Psoas muscle (tissue), 8 donors: ENCODE results near the gene DSG4. TPM values are rescaled to one million over a fixed set of nuclear protein-coding genes. Genes with fewer than 3 reads are reported as not detected.

Source experiments
- ATAC-seq, 4 donors: fragments of 200-7000 bp; cut with Tn5 transposase; one replicate each; pipeline ENCODE4 v1.9.1; 2020; ENCODE audit warnings: moderate library complexity in 3 of 4, mild to moderate bottlenecking in 2 of 4
- DNase-seq, 2 donors: peaks; one replicate each; pipeline ENCODE4 v3.0.0-alpha.2; 2020
- H3K27ac ChIP-seq: fragments of 200-600 bp; one replicate; pipeline ENCODE4 v1.8.0; 2022
- H3K27me3 ChIP-seq, 3 donors: fragments of 200-600 bp in 1 of 3; one replicate each; pipeline versions ENCODE4 v1.6.1 to v1.8.0; 2013 to 2022; ENCODE audit warnings: low read length in 2 of 3, mild to moderate bottlenecking in 2 of 3, moderate library complexity in 1 of 3; ENCODE audit not compliant: insufficient read depth in 3 of 3
- H3K36me3 ChIP-seq, 2 donors: fragments of 200-600 bp in 1 of 2; one replicate each; pipeline versions ENCODE4 v1.6.1 to v1.8.0; 2013 to 2022; ENCODE audit warnings: low read depth in 1 of 2, mild to moderate bottlenecking in 1 of 2, moderate library complexity in 1 of 2; ENCODE audit not compliant: insufficient read depth in 1 of 2
- H3K4me1 ChIP-seq: fragments of 200-600 bp; one replicate; pipeline ENCODE4 v1.8.0; 2022
- H3K4me3 ChIP-seq: fragments of 200-600 bp; one replicate; pipeline ENCODE4 v1.8.0; 2022; ENCODE audit warnings: mild to moderate bottlenecking
- H3K9me3 ChIP-seq: fragments of 200-600 bp; one replicate; pipeline ENCODE4 v1.8.0; 2022
- CTCF ChIP-seq: fragments of 200-600 bp; IDR thresholded peaks from one replicate; pipeline ENCODE4 v1.8.0; 2022; ENCODE audit warnings: antibody characterized with exemption
- whole genome bisulfite sequencing, 3 donors: extraction: QIAGEN DNeasy Blood & Tissue Kit; methylation state at CpG; one replicate each; pipeline versions ENCODE4 v1.1.6 to v1.1.7; 2013; 5-methylcytosine and 5-hydroxymethylcytosine counted together
- intact Hi-C, 2 donors: fragments of 100-400 bp; cut with DNase I; formaldehyde crosslinking; loops; one replicate each; pipeline versions ENCODE4 v1.11.0 to v1.14.2; 2022
- polyA plus RNA-seq, 3 donors: library from polyadenylated mRNA; stranded (reverse); fragments of 200-250 nt; gene quantifications; one replicate each; pipeline ENCODE4 v1.2.3, GENCODE V29; 2013
- total RNA-seq, 4 donors: library from RNA; stranded (reverse); fragmentation: NEBNext Ultra II Directional in 2 of 4; extraction: Animal tissue kit (Norgen Biotek cat#: 25700) in 2 of 4; gene quantifications; one replicate each; pipeline versions ENCODE4 v1.2.1 to v1.2.4, GENCODE V29; 2021 to 2023
- donor health status: healthy with polysubstance abuse.
- donor health status: DM: no; HTN: no; CAD: no; lungs with moderate emphysema.
- donor health status: Bipolar disorder and iron deficiency.
- donor health status: healthy.
- donor health status: DM: yes; HTN: yes; CAD: no.
- donor health status: DM: no; HTN: no; CAD: no.
- donor health status: DM: no; HTN: no; CAD: no.
- donor health status: DM: yes; HTN: yes; CAD: no.

The DSG4 gene
- total and polyA plus RNA-seq, 7 donors = not detected

GRCh38 chr18:31402026-31402373, 25.4 kb downstream of the DSG4 start:
- no peak overlapping the region for H3K4me3 ChIP-seq
- no peak overlapping the region for H3K27ac ChIP-seq
- H3K4me1 ChIP-seq = no peaks in the 10 kb centered on the region
- DNase-seq = no peak
- intact Hi-C loops = no loop called here
- ATAC-seq = no peak
- no peaks in the 10 kb centered on the region for H3K27me3 ChIP-seq
- no peak for TF ChIP-seq CTCF
- H3K36me3 ChIP-seq = no peaks in the 10 kb centered on the region
- no peaks in the 10 kb centered on the region for H3K9me3 ChIP-seq

- intact Hi-C loops = no loop called here
- Histone ChIP-seq H3K9me3 (no peaks in the 10 kb centered on the region), H3K36me3 (no peaks in the 10 kb centered on the region), H3K27me3 (no peaks in the 10 kb centered on the region), H3K4me1 (no peaks in the 10 kb centered on the region), H3K27ac (no peak overlapping the region), H3K4me3 (no peak overlapping the region)
- no peak for DNase-seq
- TF ChIP-seq CTCF = no peak
- no peak for ATAC-seq
- 50 to 72% (median 58%) methylated on average over 2 of the region's 2 CpGs for WGBS, 3 donors
Measured at GRCh38 chr18:31403409-31403808, 26.8 kb downstream of the DSG4 start.

GRCh38 chr18:31407649-31408048, 31.1 kb downstream of the DSG4 start:
- Histone ChIP-seq H3K4me1 (no peaks in the 10 kb centered on the region), H3K27me3 (no peaks in the 10 kb centered on the region), H3K27ac (no peak overlapping the region), H3K9me3 (no peaks in the 10 kb centered on the region), H3K36me3 (no peaks in the 10 kb centered on the region), H3K4me3 (no peak overlapping the region)
- intact Hi-C loops = no loop called here
- TF ChIP-seq CTCF = no peak
- 72 to 75% (median 74%) methylated on average over 3 of the region's 3 CpGs for WGBS, 3 donors
- no peak for DNase-seq
- ATAC-seq = no peak

- TF ChIP-seq CTCF = no peak
- Histone ChIP-seq H3K27ac (no peak overlapping the region), H3K4me1 (no peaks in the 10 kb centered on the region), H3K4me3 (no peak overlapping the region), H3K9me3 (no peaks in the 10 kb centered on the region), H3K36me3 (no peaks in the 10 kb centered on the region), H3K27me3 (no peaks in the 10 kb centered on the region)
- DNase-seq = no peak
- intact Hi-C loops = no loop called here
- 42 to 54% (median 45%) methylated on average over 4 of the region's 4 CpGs for WGBS, 3 donors
- no peak for ATAC-seq
Measured at GRCh38 chr18:31409276-31409675, 32.7 kb downstream of the DSG4 start.

- Histone ChIP-seq H3K36me3 (no peaks in the 10 kb centered on the region), H3K27ac (no peak overlapping the region), H3K9me3 (no peaks in the 10 kb centered on the region), H3K4me1 (no peaks in the 10 kb centered on the region), H3K4me3 (no peak overlapping the region), H3K27me3 (no peaks in the 10 kb centered on the region)
- no peak for TF ChIP-seq CTCF
- intact Hi-C loops = no loop called here
- 64 to 69% (median 65%) methylated on average over 37 of the region's 37 CpGs for WGBS, 3 donors
- ATAC-seq (no peak), DNase-seq (no peak)
Measured at GRCh38 chr18:31410716-31411483, 34.3 kb downstream of the DSG4 start.
